Heart left ventricle (tissue), 16 donors: ENCODE results near the gene C2CD3. TPM values are rescaled to one million over a fixed set of nuclear protein-coding genes. Genes with fewer than 3 reads are reported as not detected.

ENCODE experiments used
- ATAC-seq, 4 donors: fragments of 200-7000 bp; cut with Tn5 transposase; one replicate each; pipeline ENCODE4 v1.9.1; 2020 to 2022; ENCODE audit warnings: moderate library complexity in 4 of 4, mild to moderate bottlenecking in 3 of 4, moderate number of reproducible peaks in 1 of 4
- DNase-seq, 5 donors: peaks; one replicate each; pipeline ENCODE4 v3.0.0-alpha.2; 2020
- H3K27ac ChIP-seq, 12 donors: fragments of 200-600 bp; sonication (generic) in 4 of 12; one replicate each; pipeline versions ENCODE4 v1.5.0 to v1.8.0; 2016 to 2022; ENCODE audit warnings: mild to moderate bottlenecking in 2 of 12
- H3K27me3 ChIP-seq, 9 donors: fragments of 200-600 bp; sonication (generic) in 2 of 9; one replicate each; pipeline versions ENCODE4 v1.5.1 to v1.8.0; 2016 to 2022; ENCODE audit warnings: mild to moderate bottlenecking in 3 of 9
- H3K36me3 ChIP-seq, 9 donors: fragments of 200-600 bp; sonication (generic) in 2 of 9; one replicate each; pipeline versions ENCODE4 v1.5.0 to v1.8.0; 2018 to 2022; ENCODE audit warnings: mild to moderate bottlenecking in 2 of 9
- H3K4me1 ChIP-seq, 12 donors: fragments of 200-600 bp; sonication (generic) in 4 of 12; one replicate each; pipeline versions ENCODE4 v1.5.0 to v1.8.0; 2016 to 2022; ENCODE audit warnings: mild to moderate bottlenecking in 3 of 12
- H3K4me3 ChIP-seq, 12 donors: fragments of 200-600 bp; sonication (generic) in 4 of 12; one replicate each; pipeline versions ENCODE4 v1.5.0 to v1.8.0; 2017 to 2022; ENCODE audit warnings: mild to moderate bottlenecking in 9 of 12, moderate library complexity in 4 of 12
- H3K9me3 ChIP-seq, 12 donors: fragments of 200-600 bp; sonication (generic) in 4 of 12; one replicate each; pipeline versions ENCODE4 v1.5.0 to v1.8.0; 2016 to 2022; ENCODE audit warnings: mild to moderate bottlenecking in 1 of 12
- POLR2A ChIP-seq, 2 donors: fragments of 450-650 bp; IDR thresholded peaks; one replicate each; pipeline ENCODE4 v1.6.1; 2017; ENCODE audit warnings: antibody characterized with exemption in 2 of 2, mild to moderate bottlenecking in 2 of 2, moderate library complexity in 2 of 2
- WGBS, 4 donors: extraction: QIAGEN DNeasy Blood & Tissue Kit in 2 of 4; methylation state at CpG; one replicate each; pipeline versions ENCODE4 v1.1.5 to v1.1.7; 2013 to 2018; 5-methylcytosine and 5-hydroxymethylcytosine counted together
- intact Hi-C, 10 donors: fragments of 100-400 bp; cut with DNase I; formaldehyde crosslinking; loops; one replicate each; pipeline versions ENCODE4 v1.11.1 to v1.14.2; 2022
- polyA plus RNA-seq, 2 donors: library from polyadenylated mRNA; stranded (reverse); fragments of 200-250 nt; gene quantifications; one replicate each; pipeline ENCODE4 v1.2.3, GENCODE V29; 2013
- total RNA-seq, 9 donors: library from RNA; depleted of rRNA in 2 of 9; stranded (reverse); fragments of >200 nt in 2 of 9; fragmentation: NEBNext Ultra II Directional in 3 of 9; extraction: Animal tissue kit (Norgen Biotek cat#: 25700) in 3 of 9; gene quantifications; one replicate each; pipeline versions ENCODE4 v1.1.0 to v1.2.4, GENCODE V29; 2016 to 2023
- TF ChIP-seq, protein P1 (sequence below), 12 donors: fragments of 200-600 bp; sonication (generic) in 4 of 12; IDR thresholded peaks; one replicate each; pipeline versions ENCODE4 v1.5.0 to v1.8.0; 2018 to 2022; ENCODE audit warnings: antibody characterized with exemption in 12 of 12, mild to moderate bottlenecking in 5 of 12
- donor health status: ischemic (EF 13 %, LVEDD 7.1; RV severe dilation, severe dysfunction).
- donor health status: healthy with polysubstance abuse.
- donor health status: DM: no; HTN: yes; CAD: no.
- donor health status: DM: no; HTN: no; CAD: no.
- donor health status: ischemic (EF 25% LVEDD 6.9; RV normal size, moderate dysfunction).
- donor health status: ischemic (EF 25% LVEDD 5.7; RV mildly dilated, moderate dysfunction).
- donor health status: healthy.
- donor health status: DM: yes; HTN: yes; CAD: no.
- donor health status: ischemic (EF 35%, LVEDD 5.7; RV mildly dilated, moderate dysfunction).
- donor health status: nonischemic (EF 11% LVEDD 7.7; RV severe dilation, severe dysfunction).
- donor health status: DM: yes; HTN: yes; CAD: no.
- donor health status: PGD.
- donor health status: ischemic (EF 29% LVEDD 5.4; RV normal size, mild dysfunction).
- donor health status: nonischemic (EF 23%, LVEDD 6.1; RV moderate dilation, normal function).

C2CD3 gene
- total and polyA plus RNA-seq, 11 donors: 6.5 to 18.7 (median 12.5) TPM

DNA sequence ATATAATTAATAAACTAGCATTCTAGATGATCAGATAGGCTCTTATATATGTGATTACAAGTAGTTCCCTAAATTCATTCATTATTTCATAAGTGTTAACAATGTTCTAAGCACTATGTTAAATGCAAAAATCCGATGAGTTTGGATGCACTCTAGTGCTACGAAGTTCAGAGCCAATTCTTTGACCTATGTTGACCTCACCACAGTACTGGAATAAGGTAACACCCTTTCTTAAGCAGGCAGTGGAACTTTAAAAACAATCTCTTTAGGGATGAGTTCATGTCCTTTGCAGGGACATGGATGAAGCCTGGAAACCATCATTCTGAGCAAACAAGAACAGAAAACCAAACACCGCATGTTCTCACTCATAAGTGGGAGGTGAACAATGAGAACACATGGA, 93.6 kb downstream of the C2CD3 start:
- intact Hi-C loops: loop anchor here in 1 of 10 donors (10.0 kb wide), 1 partner anchor 112 kb away; no protein-coding TSS in a partner anchor
- H3K27me3 ChIP-seq: no peaks in the 10 kb centered on the region
- 68 to 77% (median 71%) methylated on average over 3 of the region's 3 CpGs for WGBS, 4 donors
- TF ChIP-seq, protein P1, sequence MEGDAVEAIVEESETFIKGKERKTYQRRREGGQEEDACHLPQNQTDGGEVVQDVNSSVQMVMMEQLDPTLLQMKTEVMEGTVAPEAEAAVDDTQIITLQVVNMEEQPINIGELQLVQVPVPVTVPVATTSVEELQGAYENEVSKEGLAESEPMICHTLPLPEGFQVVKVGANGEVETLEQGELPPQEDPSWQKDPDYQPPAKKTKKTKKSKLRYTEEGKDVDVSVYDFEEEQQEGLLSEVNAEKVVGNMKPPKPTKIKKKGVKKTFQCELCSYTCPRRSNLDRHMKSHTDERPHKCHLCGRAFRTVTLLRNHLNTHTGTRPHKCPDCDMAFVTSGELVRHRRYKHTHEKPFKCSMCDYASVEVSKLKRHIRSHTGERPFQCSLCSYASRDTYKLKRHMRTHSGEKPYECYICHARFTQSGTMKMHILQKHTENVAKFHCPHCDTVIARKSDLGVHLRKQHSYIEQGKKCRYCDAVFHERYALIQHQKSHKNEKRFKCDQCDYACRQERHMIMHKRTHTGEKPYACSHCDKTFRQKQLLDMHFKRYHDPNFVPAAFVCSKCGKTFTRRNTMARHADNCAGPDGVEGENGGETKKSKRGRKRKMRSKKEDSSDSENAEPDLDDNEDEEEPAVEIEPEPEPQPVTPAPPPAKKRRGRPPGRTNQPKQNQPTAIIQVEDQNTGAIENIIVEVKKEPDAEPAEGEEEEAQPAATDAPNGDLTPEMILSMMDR (IDR thresholded peaks at IDR 0.05): no peak
- no peak for TF ChIP-seq POLR2A (IDR thresholded peaks at IDR 0.05)
- ATAC-seq (no peak), DNase-seq (no peak)
- H3K4me1 ChIP-seq: no peaks in the 10 kb centered on the region
- H3K9me3 ChIP-seq: no peaks in the 10 kb centered on the region
- H3K27ac ChIP-seq: no peak overlapping the region
- H3K4me3 ChIP-seq: no peak overlapping the region
- peaks cover 0 to 84% (median 52%) of the 10 kb centered on the region in 9 donors for H3K36me3 ChIP-seq

DNA sequence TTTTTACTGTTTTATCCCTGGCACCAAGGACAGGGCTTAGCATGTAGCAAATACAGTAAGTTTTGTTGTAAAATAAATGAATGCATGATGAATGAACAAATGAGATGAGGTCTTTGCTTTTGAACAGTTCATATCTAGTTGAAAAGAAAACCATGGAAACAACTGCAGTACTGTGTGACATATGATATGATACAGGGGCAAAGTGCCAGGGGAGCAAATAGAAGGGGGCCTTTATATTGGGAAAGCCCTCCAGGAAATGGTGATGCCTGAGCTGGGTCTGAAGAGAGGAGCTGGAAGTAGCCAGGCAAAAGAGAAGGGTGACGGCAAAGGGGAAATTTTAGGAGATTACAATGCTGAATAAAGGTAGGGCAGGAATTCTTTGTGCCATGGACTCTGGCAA, 98.1 kb downstream of the C2CD3 start:
- ATAC-seq: no peak
- intact Hi-C loops: loop anchor here in 1 of 10 donors (10.0 kb wide), 1 partner anchor 108 kb away; no protein-coding TSS in a partner anchor
- Histone ChIP-seq H3K27ac (no peak overlapping the region), H3K4me1 (no peaks in the 10 kb centered on the region), H3K36me3 (peaks cover 0 to 95% (median 67%) of the 10 kb centered on the region in 9 donors), H3K27me3 (no peaks in the 10 kb centered on the region), H3K9me3 (no peaks in the 10 kb centered on the region), H3K4me3 (no peak overlapping the region)
- 80 to 98% (median 89%) methylated on average over 1 of the region's 1 CpG for WGBS, 4 donors
- DNase-seq: no peak
- no peak for TF ChIP-seq POLR2A (IDR thresholded peaks at IDR 0.05)
- TF ChIP-seq, protein P1 (IDR thresholded peaks at IDR 0.05): no peak

DNA sequence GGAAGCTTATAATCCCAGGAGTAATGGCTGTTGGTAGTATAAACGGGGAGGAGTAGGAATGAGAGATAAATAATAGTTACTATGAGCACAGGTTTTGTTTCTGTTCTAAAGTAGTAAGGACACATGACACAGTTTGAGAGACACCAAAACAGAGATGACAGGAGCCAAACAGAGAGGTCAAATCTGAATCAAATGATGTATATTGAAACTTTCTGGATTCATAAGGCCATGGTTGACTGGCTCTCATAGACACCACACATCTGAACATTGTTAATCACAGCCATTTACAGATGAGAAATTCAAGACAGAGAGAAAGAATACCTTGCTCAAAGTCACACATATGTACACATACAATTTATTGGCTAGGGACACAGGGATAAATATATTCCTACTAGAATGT, 98.5 kb downstream of the C2CD3 start:
- Histone ChIP-seq H3K36me3 (peaks cover 0 to 95% (median 63%) of the 10 kb centered on the region in 9 donors), H3K4me3 (no peak overlapping the region), H3K9me3 (no peaks in the 10 kb centered on the region), H3K27me3 (no peaks in the 10 kb centered on the region), H3K4me1 (no peaks in the 10 kb centered on the region), H3K27ac (no peak overlapping the region)
- TF ChIP-seq POLR2A (IDR thresholded peaks at IDR 0.05): no peak
- TF ChIP-seq, protein P1 (IDR thresholded peaks at IDR 0.05): no peak
- no peak for DNase-seq
- ATAC-seq: no peak
- 44 to 68% (median 61%) methylated on average over 1 of the region's 1 CpG for WGBS, 4 donors
- intact Hi-C loops: loop anchor here in 1 of 10 donors (10.0 kb wide), 1 partner anchor 107 kb away; no protein-coding TSS in a partner anchor

DNA sequence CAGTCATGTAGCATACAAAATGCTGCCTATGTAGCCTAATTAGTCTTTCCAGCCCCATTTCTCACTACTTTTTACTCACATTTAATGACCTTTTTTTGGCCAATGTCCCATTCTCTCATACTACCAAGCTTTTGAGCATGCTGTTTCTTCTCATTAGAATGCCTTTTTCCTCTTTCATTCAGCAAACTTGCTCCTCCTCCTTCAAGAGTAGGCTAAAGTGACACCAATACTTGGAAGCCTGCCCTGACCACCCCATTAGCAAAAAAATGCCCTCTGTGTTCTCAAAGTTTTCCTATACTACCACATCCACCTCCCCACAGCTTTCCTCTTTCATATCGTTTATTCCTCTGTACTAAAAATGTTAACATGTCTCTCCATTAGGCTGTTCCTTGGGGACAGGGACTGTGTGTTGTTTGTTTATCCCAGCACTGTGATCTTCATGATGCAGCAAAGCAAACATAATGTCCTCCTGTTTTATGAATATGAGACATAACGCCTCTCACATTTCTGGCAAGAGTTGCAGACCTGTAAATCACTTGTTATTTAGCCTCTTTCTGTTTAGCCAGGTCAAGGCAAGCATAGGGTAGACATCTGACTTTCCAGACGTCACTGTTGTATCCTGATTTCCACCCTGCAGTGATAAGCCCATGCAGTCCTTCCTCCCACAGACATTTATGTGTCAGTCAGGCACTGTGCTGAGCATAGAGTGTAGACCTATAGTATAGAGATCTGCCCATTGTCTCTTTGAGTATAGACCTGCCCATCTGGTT, 99.9 kb downstream of the C2CD3 start:
- TF ChIP-seq, protein P1 (IDR thresholded peaks at IDR 0.05): no peak
- TF ChIP-seq POLR2A (IDR thresholded peaks at IDR 0.05): no peak
- Histone ChIP-seq H3K4me3 (no peak overlapping the region), H3K36me3 (peaks cover 0 to 86% (median 59%) of the 10 kb centered on the region in 9 donors), H3K27ac (no peak overlapping the region), H3K4me1 (no peaks in the 10 kb centered on the region), H3K9me3 (no peaks in the 10 kb centered on the region), H3K27me3 (no peaks in the 10 kb centered on the region)
- ATAC-seq (no peak), DNase-seq (no peak)
- intact Hi-C loops: loop anchor here in 1 of 10 donors (10.0 kb wide), 1 partner anchor 106 kb away; no protein-coding TSS in a partner anchor
- WGBS, 4 donors: 60 to 73% (median 68%) methylated on average over 3 of the region's 3 CpGs
